HG02678 (cell line): Measurements from ENCODE around the gene SEMA4D.

Experiments
- ATAC-seq: cut with Tn5 transposase; IDR thresholded peaks from one replicate; pipeline ENCODE4 v1.9.1; 2021; ENCODE audit warnings: mild to moderate bottlenecking, moderate library complexity; ENCODE audit not compliant: unreplicated experiment

Gene SEMA4D

DNA sequence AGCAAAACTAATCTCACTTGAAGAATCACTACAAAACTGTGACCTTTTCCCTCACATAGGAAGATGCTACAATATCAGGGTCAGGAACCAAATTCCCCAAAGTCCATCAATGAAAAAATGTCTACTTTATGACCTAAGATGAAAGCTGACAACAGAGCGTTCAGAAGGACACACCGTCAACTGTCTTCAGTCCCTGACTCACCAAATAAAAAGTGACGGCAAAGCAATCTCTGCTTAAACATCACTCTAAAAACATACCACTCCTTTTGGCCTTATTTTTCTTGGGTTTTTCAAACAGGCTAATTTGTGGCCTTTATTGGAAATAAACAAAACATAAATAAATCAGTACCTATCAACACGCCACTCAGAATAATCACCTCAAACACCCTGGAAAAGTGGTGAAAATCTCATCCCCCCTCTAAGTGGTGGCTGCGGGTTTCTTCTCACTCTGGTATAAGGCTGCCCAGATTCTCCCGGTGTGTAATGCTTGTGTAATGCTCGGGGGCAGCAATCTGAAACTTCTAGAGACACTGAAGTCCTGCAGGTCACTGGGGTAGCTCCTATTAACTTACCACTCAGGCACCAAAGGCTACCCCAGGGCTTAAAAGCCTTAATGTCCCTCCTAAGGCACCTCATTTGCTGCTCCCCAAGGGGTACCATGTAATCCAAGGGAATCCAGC is 29.5 kb downstream of the SEMA4D start:
- no peak for ATAC-seq

DNA sequence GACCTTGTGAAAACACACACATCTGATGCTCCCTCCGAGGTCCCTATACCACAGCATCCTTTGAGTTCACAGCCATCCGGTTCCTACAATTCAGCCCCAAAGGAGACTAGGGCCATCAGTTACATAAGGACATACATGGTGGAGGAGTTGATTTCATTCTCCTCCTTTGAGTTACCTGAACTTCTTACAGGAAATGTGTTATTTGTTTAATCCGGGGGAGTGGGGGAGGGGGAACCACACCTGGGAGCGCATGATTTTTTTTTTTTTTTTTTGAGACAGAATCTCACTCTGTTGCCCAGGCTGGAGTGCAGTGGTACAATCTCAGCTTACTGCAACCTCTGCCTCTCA is 30.7 kb downstream of the SEMA4D start:
- peak; percentile 8 for ATAC-seq

DNA sequence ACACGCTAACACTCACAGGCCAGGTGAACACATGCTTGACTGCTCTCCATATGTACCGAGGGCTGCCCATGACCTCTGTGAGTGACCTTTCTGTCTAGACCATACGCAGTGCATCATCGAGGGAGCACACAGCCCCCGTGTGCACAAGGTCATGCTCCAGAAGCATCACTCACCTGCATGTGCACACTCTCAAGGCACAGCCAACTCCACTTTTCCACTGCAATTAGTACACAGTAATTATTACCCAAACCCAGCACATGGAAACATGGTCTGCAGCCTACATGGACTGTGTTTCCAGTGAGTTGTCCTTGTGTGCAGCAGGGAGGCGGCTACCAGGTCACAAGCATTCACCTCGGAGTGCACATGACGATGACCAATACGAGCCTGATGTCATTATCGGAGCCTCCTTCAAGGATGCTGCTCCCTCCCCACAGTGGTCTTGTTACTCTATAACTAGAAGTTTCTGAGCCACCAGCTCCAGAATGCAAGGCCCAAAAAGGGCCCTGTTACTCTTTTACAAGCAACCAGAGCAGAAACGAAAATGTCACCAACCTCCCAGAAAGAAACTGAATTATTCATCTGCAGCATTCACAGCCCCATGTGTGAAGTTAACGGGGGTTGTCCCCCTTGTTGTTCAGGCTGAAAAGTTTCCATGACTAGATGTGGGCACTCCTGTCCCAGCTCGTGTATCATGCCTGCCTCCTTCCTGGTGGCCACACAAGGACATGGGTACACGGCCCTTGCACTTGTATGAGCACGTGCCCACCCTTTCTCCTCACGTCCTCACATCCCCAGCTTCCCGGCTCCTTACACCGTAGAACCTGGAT is 31.2 kb downstream of the SEMA4D start:
- ATAC-seq: peak; percentile 65

DNA sequence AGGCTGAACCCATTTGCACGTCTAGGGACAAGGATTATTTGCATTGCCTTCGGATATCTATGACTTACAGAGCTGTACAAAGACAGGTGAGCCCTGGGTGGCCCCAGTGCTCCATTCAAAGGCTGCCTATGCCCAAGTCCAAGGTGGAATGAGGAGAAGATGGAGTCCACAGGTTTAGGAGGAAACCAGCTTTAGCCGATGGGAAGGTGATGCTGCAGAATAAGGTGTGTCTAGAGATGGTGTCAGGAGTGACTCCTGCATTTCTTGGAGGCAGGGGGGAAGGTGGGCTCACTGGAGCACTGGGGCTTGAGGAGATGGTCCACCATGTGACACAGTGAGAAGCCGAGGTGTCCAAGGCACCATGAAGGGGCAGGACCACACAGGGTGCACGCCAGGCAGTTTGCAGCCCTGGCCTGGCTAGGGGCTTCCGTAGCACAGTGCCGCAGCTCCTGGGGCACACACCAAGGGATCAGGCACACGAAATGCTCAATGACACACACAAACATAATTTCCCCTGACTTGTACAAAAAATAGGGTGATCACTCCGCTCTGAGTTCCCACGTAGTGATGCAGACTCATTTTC is 32.1 kb downstream of the SEMA4D start:
- no peak for ATAC-seq

DNA sequence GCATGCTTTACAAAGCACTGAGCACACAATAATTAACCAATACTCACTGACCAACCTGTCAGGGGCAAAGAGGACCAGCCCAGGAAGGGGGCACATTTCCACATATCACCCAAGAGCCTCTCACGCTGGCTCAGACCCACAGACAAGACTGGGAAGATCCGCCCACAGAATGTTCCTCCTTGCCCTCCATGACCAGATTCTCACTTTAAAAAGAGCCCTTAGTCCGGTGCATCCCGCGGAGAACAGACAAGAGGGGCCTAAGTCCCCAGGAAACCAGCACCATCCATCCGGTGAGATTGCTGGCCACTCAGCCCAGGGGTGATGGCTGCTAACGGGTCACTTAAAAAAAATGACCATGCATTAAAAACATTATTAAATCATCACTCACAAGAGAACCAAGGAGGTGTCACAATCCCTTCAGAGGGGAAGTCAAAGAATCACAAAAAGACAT is 32.9 kb downstream of the SEMA4D start:
- ATAC-seq: peak; percentile 1

DNA sequence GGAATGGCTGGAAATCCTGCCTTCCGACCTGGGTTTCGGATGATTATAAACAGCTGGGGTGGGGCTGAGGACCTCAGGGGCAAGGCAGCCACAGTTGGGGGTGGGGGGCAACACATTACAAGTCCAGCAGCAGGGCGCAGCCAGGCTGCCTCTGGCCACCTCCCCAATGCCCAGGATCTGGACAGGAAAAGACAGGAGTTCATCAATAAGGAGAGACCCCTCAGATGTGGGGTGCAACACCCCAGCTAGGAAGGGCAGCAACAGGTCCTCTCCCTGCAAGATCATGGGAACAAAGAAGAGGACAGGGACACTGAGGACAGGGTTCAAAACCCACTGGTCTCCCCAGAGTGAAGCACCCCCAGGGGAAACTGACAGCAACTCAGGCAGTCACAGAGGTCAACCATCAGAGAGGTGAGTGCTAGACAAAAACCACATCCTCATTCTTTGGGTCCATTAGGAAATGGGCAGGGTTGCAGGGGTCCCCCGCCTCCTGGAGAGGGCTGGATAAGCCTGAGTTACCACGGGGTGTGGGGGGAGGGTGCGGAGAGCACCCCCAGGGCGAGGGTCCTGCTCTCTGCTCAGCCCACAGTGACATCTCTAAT is 33.5 kb downstream of the SEMA4D start:
- ATAC-seq: peak; percentile 27

DNA sequence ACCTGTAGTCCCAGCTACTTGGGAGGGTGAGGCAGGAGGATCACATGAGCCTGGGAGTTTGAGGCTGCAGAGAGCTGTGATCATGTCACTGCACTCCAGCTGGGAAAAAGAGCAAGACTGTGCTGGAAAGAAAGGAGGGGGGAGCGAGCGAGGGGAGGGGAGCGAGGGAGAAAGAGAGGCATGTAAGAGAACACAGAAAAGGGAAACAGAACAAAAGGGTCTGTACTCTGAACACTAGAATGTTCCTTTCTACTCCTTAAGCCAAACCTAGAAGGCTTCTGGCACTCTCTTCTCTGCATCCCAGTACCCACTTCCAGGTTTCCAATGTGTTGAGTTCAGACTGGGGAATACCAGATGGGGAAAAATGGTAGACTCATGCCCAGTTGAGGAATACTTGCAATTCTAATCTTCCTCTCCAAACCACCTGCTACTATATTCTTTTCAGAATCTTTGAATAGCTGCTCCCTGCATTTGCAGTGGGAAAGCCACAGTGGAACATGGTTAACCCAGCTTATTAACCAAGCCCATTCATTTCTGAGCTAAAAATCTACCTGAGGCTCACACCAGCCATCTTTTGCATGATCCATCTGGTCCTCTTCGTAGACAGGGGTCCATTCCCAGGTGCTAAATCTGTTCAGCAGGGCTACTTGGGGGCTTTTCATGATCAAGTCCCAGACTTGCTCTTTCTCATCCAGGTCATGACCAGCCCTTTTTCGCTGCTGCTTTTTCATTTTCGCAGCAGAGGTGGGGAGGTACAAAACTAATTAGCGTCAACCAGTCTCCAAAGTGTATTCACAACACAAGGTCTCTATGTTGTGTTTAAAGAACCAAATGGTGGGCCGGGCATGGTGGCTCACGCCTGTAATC is 34.9 kb downstream of the SEMA4D start:
- ATAC-seq: no peak

DNA sequence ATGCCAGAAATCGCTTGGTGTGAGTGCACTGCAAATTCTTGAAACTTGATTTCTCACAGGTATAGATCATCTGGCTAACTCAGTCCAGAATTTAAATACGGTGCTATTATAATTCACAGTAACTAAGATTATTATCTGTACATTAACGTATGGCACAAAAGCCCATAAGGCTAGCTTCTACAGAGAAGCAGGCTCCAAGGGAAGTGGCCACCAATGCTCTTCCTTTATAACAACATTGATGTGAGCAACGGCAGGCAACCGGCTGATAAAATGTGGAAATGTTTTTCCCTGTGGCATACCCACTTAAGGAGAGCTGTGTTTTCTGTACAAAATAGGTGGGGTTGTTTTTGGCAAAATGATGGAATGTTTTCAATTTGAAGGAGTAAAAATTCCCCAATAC is 35.7 kb downstream of the SEMA4D start:
- ATAC-seq: no peak

DNA sequence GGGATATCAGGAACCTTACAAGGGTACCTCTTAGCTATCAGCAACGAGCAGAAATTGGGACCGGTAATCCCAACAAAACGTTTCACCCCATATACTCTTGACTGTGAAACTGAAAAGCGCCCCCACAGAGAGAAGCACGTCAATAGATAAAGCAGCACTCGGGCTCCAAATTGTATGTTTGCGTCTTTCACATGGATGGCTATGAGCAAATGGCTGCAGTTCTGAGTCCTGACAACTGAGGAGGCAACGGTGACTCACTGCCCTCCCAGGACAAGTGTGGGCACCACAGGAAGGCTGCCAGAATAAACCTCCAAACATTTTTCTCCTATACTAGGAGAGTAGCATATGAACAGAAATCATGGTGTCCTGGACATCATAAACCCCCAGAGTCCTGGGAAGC is 36.6 kb downstream of the SEMA4D start:
- no peak for ATAC-seq

DNA sequence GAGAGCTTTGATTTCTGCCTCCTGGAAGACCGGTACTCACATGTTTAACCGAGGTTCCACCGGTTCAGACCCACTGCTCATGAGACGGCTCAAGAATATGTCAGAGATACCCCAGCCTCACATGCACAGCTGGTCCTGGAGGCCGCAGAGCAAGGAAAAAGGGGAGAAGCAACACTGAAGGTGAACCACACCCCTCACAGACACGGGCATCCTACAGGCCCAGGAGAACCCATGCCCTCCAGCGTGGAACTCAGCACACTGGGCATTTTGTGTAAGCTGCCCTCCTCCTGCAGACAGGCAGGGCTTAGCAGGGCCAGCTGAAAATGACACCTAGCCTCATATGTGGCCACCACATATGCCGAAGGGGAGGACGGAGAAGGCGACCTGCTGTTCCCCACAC is 37.4 kb downstream of the SEMA4D start:
- ATAC-seq: no peak

DNA sequence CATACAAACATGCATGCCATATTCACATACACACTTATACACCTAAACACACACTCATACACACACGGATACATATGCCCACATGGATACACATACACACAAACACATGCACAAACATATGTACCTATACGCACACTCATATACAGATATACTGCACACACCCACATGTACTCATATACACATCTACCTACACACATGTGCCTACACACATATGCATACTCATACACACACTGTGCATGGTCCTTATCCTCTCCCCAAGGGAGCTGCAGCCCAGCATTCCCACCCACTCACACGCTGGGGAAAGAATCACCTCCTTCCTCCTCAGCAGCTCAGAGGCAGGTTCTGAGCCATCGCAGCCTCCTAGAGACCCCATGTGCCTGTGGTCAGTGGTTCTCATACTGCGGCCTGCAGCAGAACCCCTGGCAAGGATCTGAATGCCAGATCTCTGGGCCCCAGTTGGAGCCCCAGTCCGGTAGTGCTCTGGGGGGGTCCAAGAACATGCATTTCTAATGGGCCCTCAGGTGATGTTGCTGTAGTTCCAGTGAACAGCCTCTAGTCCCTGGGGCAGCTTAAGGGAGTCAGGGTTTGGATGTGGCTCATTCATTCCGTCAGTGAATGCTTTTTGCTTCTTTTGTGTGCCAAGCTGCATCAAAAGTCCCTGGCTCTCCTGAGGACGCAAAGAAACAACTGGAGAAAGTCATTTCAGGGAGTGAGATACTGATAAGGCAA is 39.0 kb downstream of the SEMA4D start:
- ATAC-seq: no peak

DNA sequence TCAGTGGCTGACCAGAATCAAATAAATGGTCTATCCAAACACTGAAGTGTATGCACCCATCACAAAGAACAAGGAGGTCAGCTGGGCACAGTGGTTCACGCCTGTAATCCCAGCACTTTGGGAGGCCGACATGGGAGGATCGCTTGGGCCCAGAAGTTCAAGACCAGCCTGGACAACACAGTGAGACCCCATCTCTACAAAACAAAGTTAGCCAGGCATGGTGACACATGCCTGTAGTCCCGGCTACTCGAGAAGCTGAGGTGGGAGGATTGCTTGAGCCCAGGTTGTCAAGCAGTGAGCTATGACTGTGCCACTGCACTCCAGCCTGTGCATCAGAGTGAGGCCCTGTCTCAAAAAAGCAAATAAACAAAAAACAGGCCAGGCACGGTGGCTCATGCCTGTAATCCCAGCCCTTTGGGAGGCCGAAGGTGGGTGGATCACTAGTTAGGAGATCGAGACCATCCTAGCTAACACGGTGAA is 40.5 kb downstream of the SEMA4D start:
- no peak for ATAC-seq

DNA sequence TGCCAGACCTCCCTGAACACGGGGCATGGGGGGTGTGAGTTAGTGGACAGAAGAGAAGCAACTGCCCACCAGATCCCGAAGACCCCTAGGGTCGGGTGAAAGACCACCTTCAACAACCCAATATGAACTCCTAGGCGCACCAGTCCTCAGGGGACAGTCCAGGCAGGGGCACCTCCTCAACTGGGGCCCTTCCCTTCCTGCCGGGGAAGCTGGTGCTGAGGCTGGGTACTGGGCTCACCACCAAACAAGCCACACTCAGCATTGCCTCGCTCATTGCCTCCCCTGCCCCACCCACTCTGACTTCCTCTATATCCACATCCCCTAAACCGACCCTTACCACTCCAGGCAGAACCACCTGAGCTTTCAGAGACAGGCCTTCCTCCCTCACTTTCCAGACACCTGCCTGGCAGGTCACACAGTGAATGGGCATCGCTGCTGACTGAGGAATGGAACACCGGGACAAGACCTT is 42.5 kb downstream of the SEMA4D start:
- no peak for ATAC-seq

DNA sequence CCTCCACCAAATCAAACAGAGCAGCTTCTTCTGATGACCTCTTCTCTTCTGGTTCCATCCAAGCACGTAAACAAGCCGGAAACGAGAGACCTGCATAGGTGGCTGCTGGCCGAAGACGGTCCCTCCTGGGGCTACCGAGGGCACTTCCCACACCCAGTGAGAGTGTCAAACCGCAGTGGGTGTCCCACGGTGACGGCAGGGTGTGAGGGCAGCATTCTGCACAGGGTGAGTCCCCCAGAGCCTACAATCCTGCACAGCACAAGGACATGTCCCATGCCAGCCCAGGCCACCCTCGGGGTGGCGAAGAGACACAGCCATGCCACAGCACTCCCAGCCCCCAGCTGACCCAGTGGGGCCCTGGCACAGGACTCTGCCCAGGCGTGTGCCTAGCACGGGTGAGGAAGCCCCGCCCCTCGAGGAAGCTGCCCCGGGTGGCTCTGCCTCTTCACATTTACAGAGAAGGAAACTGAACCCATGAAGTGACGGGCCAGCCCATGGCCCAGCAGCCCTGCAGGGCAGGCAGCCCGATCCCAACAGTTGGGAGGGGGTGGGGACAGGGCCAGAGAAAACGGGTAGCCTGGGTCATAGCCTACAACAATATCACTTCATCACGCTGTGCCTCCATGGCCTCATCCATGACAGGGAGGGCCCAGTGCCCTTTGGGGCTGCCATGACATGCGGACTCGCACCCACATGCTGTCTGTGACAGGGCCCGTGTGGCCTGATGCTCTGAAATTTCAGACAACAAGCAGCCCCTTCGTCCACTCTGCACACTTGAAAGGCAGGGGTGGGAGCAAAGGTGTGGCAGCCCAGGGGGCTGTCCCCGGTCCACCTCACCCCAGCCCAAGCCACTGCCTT is 43.2 kb downstream of the SEMA4D start:
- no peak for ATAC-seq

DNA sequence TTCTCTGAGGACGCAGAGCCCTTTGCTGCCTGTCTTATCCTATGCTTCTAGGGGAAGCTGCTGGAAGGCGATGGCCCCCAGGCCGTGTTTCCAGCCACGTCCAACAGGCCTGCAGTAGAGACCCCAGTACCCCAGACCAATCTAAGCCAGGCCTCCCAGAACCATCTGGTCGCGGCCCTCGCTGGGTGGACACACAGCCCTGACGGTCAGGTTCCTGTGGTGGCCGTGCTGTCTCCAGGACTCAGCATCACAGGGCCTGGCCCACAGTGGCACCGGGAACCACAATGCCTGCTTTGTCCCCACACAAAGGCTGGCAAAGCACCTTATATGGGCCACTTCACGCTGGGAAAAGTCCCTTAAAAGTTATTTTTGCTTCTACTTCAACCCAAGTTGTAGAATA is 44.5 kb downstream of the SEMA4D start:
- no peak for ATAC-seq

DNA sequence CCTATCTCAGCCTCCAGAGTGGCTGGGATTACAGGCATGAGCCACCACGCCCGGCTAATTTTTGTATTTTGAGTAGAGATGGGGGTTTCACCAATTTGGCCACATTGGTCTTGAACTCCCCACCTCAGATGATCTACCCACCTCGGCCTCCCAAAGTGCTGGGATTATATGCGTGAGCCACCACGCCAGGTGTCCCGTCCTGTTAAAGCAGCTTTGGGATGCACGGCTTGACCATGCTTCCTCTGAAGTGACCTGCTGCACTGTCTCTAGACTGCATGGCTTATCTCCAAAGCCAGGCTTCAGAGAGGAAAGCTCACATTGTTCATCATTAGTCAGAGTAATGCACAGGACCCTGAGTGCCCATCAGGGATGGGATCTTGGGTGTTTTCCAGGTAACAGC is 45.4 kb downstream of the SEMA4D start:
- ATAC-seq: no peak

DNA sequence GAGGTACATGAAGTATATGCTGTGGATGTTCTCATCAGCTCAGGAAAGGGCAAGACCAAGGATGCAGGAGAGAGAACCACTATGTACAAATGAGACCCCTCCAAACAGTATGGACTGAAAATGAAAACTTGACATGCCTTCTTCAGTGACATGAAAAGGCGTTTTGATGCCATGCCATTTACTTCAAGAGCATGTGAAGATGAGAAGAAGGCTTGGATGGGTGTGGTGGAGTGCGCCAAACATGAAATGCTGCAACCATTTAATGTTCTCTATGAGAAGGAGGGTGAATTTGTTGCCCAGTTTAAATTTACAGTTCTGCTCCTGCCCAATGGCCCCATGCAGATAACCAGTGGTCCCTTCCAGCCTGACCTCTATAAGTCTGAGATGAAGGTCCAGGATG is 47.7 kb downstream of the SEMA4D start:
- ATAC-seq: no peak

DNA sequence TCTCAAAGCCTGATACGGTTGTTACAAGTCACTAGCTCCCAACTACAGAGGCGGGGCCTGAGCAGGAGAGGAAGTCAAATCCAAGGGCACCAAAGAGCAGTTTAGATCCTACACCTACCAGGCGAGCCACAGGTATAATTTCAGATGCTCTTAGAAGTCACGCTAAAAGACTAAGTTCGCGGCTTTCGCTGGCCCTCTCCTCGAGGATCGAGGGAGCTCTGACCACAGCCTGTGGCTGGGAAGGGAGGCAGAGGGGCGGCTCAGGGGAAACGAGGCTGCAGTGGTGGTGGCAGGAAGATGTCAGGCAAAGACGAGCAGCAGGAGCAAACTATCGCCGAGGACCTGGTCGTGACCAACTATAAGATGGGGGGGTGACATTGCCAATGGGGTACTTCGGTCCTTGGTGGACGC is 48.6 kb downstream of the SEMA4D start:
- ATAC-seq: no peak

DNA sequence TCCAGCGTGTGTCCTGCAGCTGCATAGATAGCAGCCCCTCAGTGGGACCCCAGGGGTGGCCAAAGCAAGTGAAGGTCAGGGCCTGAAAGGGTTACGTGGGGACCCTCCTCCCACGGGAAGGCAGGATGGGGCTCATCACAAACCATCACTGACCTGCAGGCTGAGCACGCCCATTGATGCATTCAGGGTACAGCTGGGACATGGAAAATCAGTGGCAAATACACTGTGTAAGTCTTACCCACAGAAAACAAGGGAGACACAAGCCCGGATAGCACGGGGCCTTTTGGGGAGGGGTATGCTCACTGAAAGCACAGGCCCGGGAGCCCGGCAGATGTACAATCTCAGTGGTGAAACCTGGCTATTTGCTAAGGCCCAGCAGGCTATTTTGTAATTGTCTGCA is 49.1 kb downstream of the SEMA4D start:
- no peak for ATAC-seq
